ENCODE measurements around the gene PHYH.
"Not testable (repeated sequence)": the region's sequence is repeated elsewhere in the genome, so short reads cannot be mapped to it uniquely, and the experiment has no call there.

The PHYH gene

DNA sequence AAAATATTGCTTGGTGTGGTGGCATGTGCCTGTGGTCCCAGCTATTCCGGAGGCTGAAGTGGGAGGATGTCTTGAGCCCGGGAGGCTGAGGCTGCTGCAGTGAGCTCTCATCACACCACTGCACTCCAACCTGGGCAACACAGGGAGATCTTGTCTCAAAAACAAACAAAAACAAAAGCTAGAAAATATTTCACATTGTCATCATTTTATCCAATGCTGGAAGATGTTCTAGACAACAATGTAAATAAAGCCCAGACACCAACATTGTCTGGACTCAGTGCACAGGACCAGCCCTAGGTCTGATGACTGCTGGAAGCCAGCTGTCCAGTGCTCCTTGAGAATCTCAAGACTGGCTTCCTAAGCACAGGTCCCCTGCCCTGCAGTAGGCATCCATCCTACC is 34.7 kb upstream of the PHYH start:
- no peak for FAIRE-seq
- TF ChIP-seq POLR2A (IDR thresholded peaks at IDR 0.05; ENCODE audit: low read depth, low read length): no peak

DNA sequence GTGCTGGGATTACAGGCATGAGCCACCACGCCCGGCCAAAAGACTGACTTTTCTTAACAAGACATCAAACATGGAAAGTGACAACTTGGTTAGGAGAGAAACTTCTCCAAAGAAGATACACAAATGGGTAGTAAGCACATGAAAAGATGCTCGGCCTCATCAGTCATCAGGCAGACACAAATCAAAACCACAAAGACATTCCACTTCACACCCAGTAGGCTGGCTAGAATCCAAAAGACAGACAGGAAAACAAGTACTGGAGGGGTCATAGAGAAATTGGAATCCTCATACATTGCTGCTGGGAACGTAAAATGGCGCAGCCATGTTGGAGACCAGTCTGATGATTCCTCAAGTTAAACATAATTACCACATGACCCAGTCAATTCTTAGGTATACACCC is 31.8 kb upstream of the PHYH start:
- no peak for DNase-seq (ENCODE audit: insufficient read length, low spot score)
- TF ChIP-seq POLR2A (IDR thresholded peaks at IDR 0.05; ENCODE audit: low read depth, low read length): no peak
- no peak for FAIRE-seq

More for the DNA sequence above, 34.7 kb upstream of the PHYH start:
- DNase-seq (ENCODE audit: insufficient read length, low spot score): no peak

DNA sequence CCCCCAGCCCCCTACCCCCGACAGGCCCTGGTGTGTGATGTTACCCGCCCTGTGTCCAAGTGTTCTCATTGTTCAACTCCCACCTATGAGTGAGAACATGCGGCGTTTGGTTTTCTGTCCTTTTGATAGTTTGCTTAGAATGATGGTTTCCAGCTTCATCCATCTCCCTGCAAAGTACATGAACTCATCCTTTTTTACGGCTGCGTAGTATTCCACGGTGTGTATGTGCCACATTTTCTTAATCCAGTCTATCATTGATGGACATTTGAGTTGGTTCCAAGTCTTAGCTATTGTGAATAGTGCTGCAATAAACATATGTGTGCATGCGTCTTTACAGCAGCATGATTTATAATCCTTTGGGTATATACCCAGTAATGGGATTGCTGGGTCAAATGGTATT is 31.1 kb upstream of the PHYH start:
- not testable (repeated sequence) for FAIRE-seq; DNase-seq (ENCODE audit: insufficient read length, low spot score)

DNA sequence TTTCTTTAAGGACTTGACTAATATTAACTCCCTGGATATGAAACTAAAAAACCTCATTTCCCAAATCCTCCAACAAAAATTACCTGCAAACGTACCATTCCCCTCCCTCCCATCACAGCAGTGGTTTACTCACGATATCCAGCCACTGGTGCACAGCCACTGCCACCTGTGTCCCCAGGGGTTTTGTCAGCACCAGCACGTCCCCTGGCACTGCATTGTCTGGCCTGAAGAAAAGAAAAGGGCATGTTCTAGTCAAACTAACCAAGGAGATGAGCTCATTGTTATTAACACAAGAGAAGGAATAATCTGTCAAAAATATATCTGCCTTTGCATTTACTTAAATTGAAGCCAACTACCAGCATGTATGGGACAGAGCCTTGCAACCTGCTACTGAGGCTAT is 29.7 kb upstream of the PHYH start:
- TF ChIP-seq POLR2A (IDR thresholded peaks at IDR 0.05; ENCODE audit: low read depth, low read length): no peak
- DNase-seq (ENCODE audit: insufficient read length, low spot score) (no peak), FAIRE-seq (no peak)

DNA sequence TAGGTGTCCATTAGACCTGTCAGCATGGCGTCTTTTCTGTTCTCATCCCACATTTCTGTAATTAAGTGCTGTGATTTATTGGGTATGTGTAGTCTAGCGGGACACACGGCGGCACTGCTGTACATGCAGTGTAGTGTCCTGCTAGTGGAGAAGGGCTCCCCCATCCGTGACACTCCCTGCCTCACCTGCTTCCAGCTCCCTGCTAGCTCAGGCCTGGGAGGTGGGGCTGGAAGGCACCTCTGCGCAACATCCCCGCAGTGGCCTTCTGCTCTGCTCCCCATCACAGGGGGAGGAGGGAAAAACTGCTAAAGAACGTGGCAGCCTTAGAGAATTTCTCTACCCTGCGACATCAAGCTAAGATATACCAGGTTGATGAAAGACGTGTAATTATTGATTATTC is 28.7 kb upstream of the PHYH start:
- no peak for TF ChIP-seq POLR2A (IDR thresholded peaks at IDR 0.05; ENCODE audit: low read depth, low read length)
- FAIRE-seq: no peak
- DNase-seq (ENCODE audit: insufficient read length, low spot score): no peak

DNA sequence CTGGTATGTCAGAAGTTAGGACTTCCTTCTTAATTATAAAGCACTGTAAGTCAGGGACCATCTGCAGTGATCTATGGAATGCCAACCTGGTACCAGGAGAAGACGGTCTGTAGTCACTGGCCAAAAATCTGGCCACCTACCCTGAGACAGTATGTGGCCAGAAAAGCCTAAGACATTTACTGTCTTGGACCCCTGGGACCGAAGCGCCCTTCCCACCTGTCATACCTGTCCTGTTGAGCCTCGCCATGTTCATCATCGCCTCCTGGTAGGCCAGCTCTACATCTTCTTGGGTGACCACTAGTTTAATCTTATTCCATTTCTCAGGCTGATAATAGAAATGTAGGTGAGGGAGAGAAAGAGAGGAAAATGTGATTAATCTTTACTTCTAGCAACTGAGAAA is 28.3 kb upstream of the PHYH start:
- no peak for DNase-seq (ENCODE audit: insufficient read length, low spot score)
- FAIRE-seq: no peak
- TF ChIP-seq POLR2A (IDR thresholded peaks at IDR 0.05; ENCODE audit: low read depth, low read length): no peak

DNA sequence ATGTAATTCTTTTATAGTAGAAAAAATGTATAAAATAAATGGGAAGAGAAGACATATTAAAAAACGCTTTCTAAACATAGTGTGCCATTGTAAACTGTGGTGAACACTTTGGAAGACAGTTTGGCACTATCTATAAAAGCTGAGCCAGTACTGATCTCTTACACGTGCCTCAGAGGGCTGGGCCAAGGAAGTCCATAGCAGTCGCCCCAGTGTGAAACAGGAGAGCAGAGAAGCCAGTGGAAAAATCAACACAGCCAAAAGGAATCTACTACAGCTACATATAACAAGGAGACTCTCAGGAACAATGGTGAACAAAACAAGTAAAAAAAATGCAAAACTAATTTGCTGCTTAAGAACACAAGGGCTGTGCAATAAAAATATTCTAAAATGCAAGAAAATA is 27.7 kb upstream of the PHYH start:
- TF ChIP-seq POLR2A (IDR thresholded peaks at IDR 0.05; ENCODE audit: low read depth, low read length): no peak
- no peak for FAIRE-seq
- no peak for DNase-seq (ENCODE audit: insufficient read length, low spot score)

DNA sequence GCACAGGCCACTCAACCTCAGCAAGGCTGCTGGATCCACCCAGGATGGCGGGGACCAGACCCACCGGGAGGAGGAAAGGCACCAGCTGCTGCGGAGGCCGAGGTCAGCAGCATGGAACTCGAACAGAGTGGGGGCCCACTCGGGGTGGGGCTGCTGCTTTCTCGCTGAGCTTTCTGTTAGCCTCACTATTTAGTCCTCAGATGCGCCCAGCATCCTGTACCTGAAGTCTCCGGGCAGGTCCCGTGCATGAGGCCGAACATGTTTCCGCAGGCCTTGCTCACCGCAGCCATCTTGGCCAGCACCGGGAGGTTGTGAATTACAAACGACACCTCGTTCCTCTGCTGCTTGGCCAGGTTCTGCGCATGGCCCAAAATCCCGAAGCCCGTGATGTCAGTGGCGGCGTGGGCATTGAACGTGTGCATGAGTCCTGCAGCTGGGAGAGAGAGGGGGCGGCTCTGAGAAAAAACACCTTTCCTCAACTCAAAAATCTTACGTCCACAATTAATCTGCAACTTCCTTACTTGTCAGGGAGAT is 22.8 kb upstream of the PHYH start:
- DNase-seq (ENCODE audit: insufficient read length, low spot score) (no peak), FAIRE-seq (no peak)
- TF ChIP-seq POLR2A (IDR thresholded peaks at IDR 0.05; ENCODE audit: low read depth, low read length): no peak

DNA sequence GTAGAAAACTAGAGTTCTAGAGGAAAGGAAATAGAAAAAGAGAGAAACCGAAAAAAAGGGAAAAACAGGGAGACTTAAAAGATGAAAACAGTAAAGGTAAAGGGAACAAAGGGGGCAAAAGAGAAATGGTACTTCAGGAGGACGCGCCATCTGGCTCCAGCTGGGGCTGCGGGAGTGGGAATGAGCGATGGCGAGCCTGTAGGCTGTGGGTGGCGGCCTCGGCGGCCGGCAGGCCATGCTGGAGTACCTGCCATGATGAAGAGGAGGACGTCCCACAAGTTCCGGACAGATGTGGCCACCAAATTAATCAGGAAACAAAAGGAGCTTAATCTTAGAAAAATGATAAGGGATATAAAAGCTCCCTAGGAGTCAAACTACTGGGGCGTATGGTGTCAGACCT is 21.7 kb upstream of the PHYH start:
- FAIRE-seq (no peak), DNase-seq (ENCODE audit: insufficient read length, low spot score) (no peak)
- no peak for TF ChIP-seq POLR2A (IDR thresholded peaks at IDR 0.05; ENCODE audit: low read depth, low read length)

DNA sequence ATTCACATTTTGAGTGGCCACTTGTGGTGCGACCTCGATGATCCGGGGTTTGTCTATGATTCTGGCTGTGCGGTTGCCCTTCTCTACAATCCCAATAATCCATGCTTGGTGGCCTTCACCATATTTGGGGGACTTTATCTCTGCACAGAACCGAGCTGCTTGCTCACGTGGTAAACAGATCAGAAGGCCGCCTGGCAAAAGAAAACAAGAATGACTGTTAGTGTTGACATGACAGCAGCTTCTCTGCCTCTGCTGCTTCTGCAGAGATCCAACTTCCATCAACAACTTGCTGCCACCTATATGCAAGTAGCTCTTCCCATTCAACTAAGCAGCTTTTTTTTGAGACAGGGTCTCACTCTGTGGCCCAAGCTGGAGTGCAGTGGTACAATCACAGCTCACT is 19.3 kb upstream of the PHYH start:
- FAIRE-seq: no peak
- TF ChIP-seq POLR2A (IDR thresholded peaks at IDR 0.05; ENCODE audit: low read depth, low read length): no peak

DNA sequence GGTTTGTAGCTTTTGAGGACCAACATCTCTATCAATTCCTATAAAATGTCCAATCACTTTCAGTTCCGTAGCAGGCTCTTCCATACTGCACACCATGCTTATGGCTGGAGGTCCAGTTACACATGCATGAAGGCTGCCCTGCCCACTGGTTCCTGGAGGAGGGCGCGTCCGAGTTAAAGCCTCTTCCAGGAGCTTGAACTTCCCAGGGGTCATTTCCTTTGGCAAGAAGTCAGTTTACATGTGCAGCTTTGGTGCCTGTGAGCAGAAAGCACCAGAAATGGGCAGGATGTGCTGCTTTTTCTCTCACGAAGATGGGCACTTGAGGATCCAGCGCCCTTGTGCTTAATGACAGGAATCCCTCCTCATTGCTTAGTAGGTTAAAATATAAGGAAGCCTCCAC is 17.6 kb upstream of the PHYH start:
- no peak for TF ChIP-seq POLR2A (IDR thresholded peaks at IDR 0.05; ENCODE audit: low read depth, low read length)
- DNase-seq (ENCODE audit: insufficient read length, low spot score) (no peak), FAIRE-seq (no peak)

More for the DNA sequence above, 19.3 kb upstream of the PHYH start:
- no peak for DNase-seq (ENCODE audit: insufficient read length, low spot score)

DNA sequence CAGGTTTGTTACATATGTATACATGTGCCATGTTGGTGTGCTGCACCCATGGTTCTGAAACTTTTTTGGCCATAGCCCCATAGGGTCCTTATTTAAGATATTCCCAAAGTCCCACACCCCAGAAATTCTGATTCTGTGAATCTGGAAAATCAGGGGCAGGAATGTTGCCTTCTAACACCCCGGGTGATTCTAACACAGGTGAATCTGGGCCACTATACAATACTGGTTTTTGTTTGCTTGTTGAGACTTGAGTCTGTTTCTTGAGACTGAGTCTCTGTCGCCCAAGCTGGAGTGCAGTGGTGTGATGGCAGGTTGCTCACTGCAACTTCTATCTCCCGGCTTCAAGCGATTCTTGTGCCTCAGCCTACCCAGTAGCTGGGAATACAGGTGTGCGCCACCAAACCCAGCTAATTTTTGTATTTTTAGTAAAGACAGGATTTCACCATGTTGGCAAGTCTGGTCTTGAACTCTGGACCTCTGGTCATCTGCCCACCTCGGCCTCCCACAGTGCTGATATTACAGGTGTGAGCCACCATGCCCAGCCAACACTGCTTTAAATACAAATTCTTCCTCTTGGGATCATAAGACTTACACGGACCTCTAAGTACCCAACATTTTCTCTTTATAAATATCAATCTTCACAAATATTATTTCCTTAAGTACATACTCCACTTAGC is 16.9 kb upstream of the PHYH start:
- DNase-seq (ENCODE audit: insufficient read length, low spot score): no peak
- TF ChIP-seq POLR2A (IDR thresholded peaks at IDR 0.05; ENCODE audit: low read depth, low read length): no peak
- FAIRE-seq: no peak

DNA sequence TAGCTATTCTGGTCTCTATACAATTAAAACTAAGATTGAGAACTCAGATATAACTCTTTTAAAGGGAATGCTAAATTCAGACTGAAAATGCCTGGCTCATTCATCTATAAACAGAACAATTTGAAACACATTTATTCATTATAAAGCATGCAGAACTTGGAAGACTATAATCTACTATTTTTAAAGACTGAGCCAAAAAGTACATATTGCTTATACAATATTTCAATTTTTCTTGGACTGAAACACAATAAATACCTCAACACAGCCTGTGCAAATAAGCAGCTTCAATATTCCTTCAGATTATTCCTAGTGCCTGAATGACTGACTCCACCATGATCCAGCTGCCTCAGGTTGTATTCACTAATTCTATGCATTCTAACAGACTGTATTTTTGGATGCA is 15.5 kb upstream of the PHYH start:
- no peak for TF ChIP-seq POLR2A (IDR thresholded peaks at IDR 0.05; ENCODE audit: low read depth, low read length)
- no peak for FAIRE-seq
- no peak for DNase-seq (ENCODE audit: insufficient read length, low spot score)

DNA sequence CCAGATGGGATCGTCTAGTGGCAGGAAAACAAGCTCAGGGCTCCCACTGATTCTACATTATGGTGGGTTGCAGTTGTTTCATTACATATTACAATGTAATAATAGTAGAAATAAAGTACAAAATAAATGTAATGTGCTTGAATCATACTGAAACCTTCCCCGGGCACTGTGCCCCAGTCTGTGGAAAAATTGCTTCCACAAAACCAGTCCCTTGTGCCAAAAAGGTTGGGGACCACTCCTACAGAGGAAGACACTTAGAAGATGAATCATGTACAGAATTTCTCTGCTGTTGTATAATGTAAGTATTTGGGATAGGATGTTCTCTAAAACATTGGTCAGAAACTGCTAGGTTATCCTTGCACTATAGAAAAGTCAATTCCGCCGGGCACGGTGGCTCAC is 11.3 kb upstream of the PHYH start:
- no peak for DNase-seq (ENCODE audit: insufficient read length, low spot score)
- no peak for FAIRE-seq
- no peak for TF ChIP-seq POLR2A (IDR thresholded peaks at IDR 0.05; ENCODE audit: low read depth, low read length)

DNA sequence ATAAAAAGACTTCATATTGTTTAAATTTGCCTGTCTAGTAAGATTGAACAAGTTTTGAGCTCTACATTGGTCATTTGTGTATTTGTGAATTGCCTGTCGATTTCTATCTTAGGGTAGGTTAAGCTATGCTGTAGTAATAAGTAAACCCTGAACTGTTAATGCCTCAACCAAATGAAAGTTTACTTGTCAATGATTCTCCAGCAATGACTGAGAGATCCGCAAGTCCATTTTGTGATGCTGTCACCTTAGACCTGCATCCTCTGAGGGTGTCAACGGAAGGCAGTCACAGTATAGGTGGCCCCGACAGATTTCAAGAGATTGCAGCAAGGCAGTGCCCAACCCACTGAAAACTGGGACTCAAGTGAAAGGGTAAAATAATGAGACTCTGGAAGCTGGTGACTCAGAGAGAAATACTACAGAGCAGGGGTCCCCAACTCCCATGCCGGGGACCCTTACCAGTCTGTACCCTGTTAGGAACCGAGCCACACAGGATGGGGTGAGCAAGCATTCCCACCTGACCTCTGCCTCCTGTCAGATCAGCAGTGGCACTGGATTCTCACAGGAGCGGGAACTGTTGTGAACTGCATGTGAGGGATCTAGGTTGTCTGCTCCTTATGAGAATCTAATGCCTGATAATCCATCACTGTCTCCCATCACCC is 10.8 kb upstream of the PHYH start:
- DNase-seq (ENCODE audit: insufficient read length, low spot score) (no peak), FAIRE-seq (no peak)
- no peak for TF ChIP-seq POLR2A (IDR thresholded peaks at IDR 0.05; ENCODE audit: low read depth, low read length)

Measured in H54 (cell line).